HEK293T (cell line): ENCODE results near the gene ABCA6.

Source experiments
- CTCF ChIA-PET: fragments of 350-600 bp; formaldehyde crosslinking; extraction: SDS; loops from one replicate; lab custom pipeline; 2021; ENCODE audit warnings: antibody characterized with exemption, inconsistent platforms; lab: Yijun Ruan, JAX
- POLR2A ChIA-PET: fragments of 350-600 bp; formaldehyde crosslinking; extraction: SDS; loops from one replicate; lab custom pipeline; 2020; ENCODE audit warnings: antibody characterized with exemption, inconsistent platforms; lab: Yijun Ruan, JAX
- DNase-seq: peaks from one replicate; pipeline ENCODE4 v3.0.0; 2012; ENCODE audit warnings: mixed read lengths; ENCODE audit errors: extremely low spot score
- ARNT ChIP-seq: fragments of 450-650 bp; IDR thresholded peaks from 2 replicates; pipeline ENCODE4 v1.6.1; 2017; ENCODE audit warnings: mild to moderate bottlenecking
- BHLHE40 ChIP-seq: fragments of 450-650 bp; IDR thresholded peaks from 2 replicates; pipeline ENCODE4 v1.6.1; 2016; ENCODE audit warnings: mild to moderate bottlenecking, moderate library complexity, borderline replicate concordance
- CTBP1 ChIP-seq: fragments of 450-650 bp; IDR thresholded peaks from 2 replicates; pipeline ENCODE4 v1.6.1; 2016; ENCODE audit warnings: borderline replicate concordance
- ELF4 ChIP-seq: fragments of 450-650 bp; IDR thresholded peaks from 2 replicates; pipeline ENCODE4 v1.6.1; 2017; ENCODE audit warnings: antibody characterized with exemption
- FOXA1 ChIP-seq: fragments of 450-650 bp; IDR thresholded peaks from 2 replicates; pipeline ENCODE4 v1.6.1; 2016; ENCODE audit warnings: mild to moderate bottlenecking
- FOXK2 ChIP-seq: fragments of 450-650 bp; IDR thresholded peaks from 2 replicates; pipeline ENCODE4 v1.6.1; 2016; ENCODE audit warnings: mild to moderate bottlenecking
- FOXM1 ChIP-seq: fragments of 450-650 bp; IDR thresholded peaks from 2 replicates; pipeline ENCODE4 v1.6.1; 2017; ENCODE audit warnings: mild to moderate bottlenecking, borderline replicate concordance
- HDGF ChIP-seq: fragments of 450-650 bp; IDR thresholded peaks from 2 replicates; pipeline ENCODE4 v1.6.1; 2017; ENCODE audit warnings: antibody characterized with exemption, borderline replicate concordance
- L3MBTL2 ChIP-seq: fragments of 450-650 bp; conservative IDR thresholded peaks from 2 replicates; pipeline ENCODE4 v1.6.1; 2016; ENCODE audit warnings: mild to moderate bottlenecking
- LEF1 ChIP-seq: fragments of 450-650 bp; IDR thresholded peaks from 2 replicates; pipeline ENCODE4 v1.6.1; 2017; ENCODE audit warnings: mild to moderate bottlenecking, borderline replicate concordance
- NFRKB ChIP-seq: fragments of 450-650 bp; IDR thresholded peaks from 2 replicates; pipeline ENCODE4 v1.6.1; 2016; ENCODE audit warnings: mild to moderate bottlenecking, moderate library complexity
- PKNOX1 ChIP-seq: fragments of 450-650 bp; IDR thresholded peaks from 2 replicates; pipeline ENCODE4 v1.6.1; 2016
- SP1 ChIP-seq: fragments of 450-650 bp; IDR thresholded peaks from 2 replicates; pipeline ENCODE4 v1.6.1; 2017
- SUZ12 ChIP-seq: fragments of 450-650 bp; IDR thresholded peaks from 2 replicates; pipeline ENCODE4 v1.6.1; 2016; ENCODE audit warnings: mild to moderate bottlenecking
- TARDBP ChIP-seq: fragments of 450-650 bp; IDR thresholded peaks from 2 replicates; pipeline ENCODE4 v1.6.1; 2016
- ZNF384 ChIP-seq: fragments of 450-650 bp; IDR thresholded peaks from 2 replicates; pipeline ENCODE4 v1.6.1; 2016

ABCA6 gene

DNA sequence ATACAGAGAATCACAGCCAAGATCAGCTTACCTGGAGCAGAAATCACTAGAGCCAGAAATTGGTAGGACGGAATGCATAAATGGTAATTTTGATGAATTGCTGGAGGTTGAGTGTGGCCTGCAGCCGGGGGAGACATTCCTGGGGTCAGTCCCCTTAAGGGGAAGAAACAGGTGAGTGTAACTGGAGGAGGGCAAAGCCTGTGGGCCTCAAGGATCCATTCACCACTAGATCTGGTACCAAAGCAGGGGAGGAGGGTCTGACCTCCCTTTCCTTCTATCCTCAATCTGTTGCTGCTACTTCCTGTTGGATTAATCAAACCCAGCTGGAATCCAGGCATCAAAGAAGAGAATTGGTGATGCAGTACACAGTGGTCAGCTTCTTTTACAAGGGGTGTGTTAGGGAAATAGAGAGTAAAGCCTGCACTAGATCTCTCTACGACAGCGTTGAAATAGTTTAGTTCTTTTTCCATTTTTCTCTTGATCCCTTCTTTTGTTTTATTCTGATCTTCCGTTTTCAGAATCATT lies 72.4 kb downstream of the ABCA6 start:
- TF ChIP-seq SUZ12 (no peak), FOXK2 (no peak), LEF1 (no peak), TARDBP (no peak), ELF4 (no peak), SP1 (no peak), FOXM1 (no peak), PKNOX1 (no peak), L3MBTL2 (no peak), HDGF (no peak), CTBP1 (no peak), ZNF384 (no peak)
- POLR2A ChIA-PET: no interaction called here
- CTCF ChIA-PET: no interaction called here
- no peak for DNase-seq

GRCh38 chr17:69067274-69068047 lies 74.2 kb downstream of the ABCA6 start:
- TF ChIP-seq SP1: no peak
- no peak for TF ChIP-seq BHLHE40
- TF ChIP-seq PKNOX1: no peak
- no peak for TF ChIP-seq FOXK2
- no peak for TF ChIP-seq CTBP1
- TF ChIP-seq ZNF384: no peak
- TF ChIP-seq FOXA1: no peak
- no peak for TF ChIP-seq TARDBP
- TF ChIP-seq ELF4: no peak
- TF ChIP-seq NFRKB: no peak
- TF ChIP-seq LEF1: no peak
- no peak for DNase-seq
- ChIA-PET CTCF (interaction anchor here (0.6 kb wide), 1 partner anchor 36 kb away, joined by 3 read pairs; no protein-coding TSS in a partner anchor), POLR2A (no interaction called here)

- ChIA-PET POLR2A (no interaction called here), CTCF (no interaction called here)
- no peak for DNase-seq
- TF ChIP-seq FOXM1: no peak
- no peak for TF ChIP-seq SP1
These were observed 75.2 kb downstream of the ABCA6 start for GRCh38 chr17:69066482-69066881.

GRCh38 chr17:69065113-69065512 lies 76.6 kb downstream of the ABCA6 start:
- CTCF ChIA-PET: no interaction called here
- no peak for DNase-seq
- TF ChIP-seq ARNT: no peak
- no peak for TF ChIP-seq HDGF
- TF ChIP-seq SUZ12: no peak
- TF ChIP-seq ZNF384: no peak
- no peak for TF ChIP-seq NFRKB
- no peak for TF ChIP-seq FOXA1
- TF ChIP-seq L3MBTL2: no peak
- no peak for TF ChIP-seq PKNOX1
- no peak for TF ChIP-seq FOXK2
- no peak for TF ChIP-seq LEF1
- no peak for TF ChIP-seq TARDBP
- TF ChIP-seq CTBP1: no peak
- POLR2A ChIA-PET: interaction anchor here (0.5 kb wide), 1 partner anchor 15 kb away, joined by 4 read pairs; no protein-coding TSS in a partner anchor

DNA sequence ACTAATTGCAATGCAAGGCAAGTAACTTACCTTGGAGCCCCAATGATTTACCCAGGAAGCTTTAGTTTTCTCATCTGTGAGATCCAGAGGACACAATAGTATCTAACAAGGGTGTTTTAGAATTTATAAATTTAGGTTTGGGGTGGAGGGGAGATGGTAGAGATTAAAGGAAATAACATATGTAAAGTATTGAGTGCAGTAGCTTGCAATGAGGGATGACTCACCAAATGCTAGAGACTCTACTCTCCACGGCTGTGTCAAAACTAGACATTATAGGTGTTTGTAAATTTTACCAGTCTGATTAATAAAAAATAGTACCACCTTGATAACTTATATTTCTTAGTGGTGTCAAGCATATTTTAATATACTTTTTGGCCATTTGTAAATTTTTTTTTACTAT lies 77.2 kb downstream of the ABCA6 start:
- TF ChIP-seq L3MBTL2 (no peak), NFRKB (no peak), HDGF (no peak), SUZ12 (no peak), ELF4 (no peak), ARNT (no peak), PKNOX1 (no peak), SP1 (no peak)
- DNase-seq: no peak
- CTCF ChIA-PET: no interaction called here
- POLR2A ChIA-PET: interaction anchor here (0.5 kb wide), 1 partner anchor 15 kb away, joined by 4 read pairs; no protein-coding TSS in a partner anchor

- ChIA-PET CTCF (no interaction called here), POLR2A (no interaction called here)
- TF ChIP-seq PKNOX1 (no peak), TARDBP (no peak), ARNT (no peak)
- no peak for DNase-seq
These were observed 77.7 kb downstream of the ABCA6 start for GRCh38 chr17:69064001-69064400.
